HG02885 (cell line): ENCODE results near the gene MPP1.

ENCODE experiments used
- ATAC-seq: cut with Tn5 transposase; IDR thresholded peaks from one replicate; pipeline ENCODE4 v1.9.1; 2021; ENCODE audit warnings: mild to moderate bottlenecking; ENCODE audit not compliant: unreplicated experiment, poor library complexity

Gene MPP1

GRCh38 chrX:154780968-154781367, 24.3 kb downstream of the MPP1 start:
- no peak for ATAC-seq

- no peak for ATAC-seq
Observed at GRCh38 chrX:154779261-154779660, 26.0 kb downstream of the MPP1 start.

GRCh38 chrX:154776753-154777152, 28.5 kb downstream of the MPP1 start:
- ATAC-seq, result no peak

- ATAC-seq, result no peak
Observed at GRCh38 chrX:154775419-154776349, 29.6 kb downstream of the MPP1 start.

- no peak for ATAC-seq
Observed at GRCh38 chrX:154774622-154775021, 30.7 kb downstream of the MPP1 start.

GRCh38 chrX:154762537-154763296, 42.6 kb downstream of the MPP1 start, which contains the start of gene DKC1:
DKC1 (plus strand) TSS chrX:154762864; CDS start chrX:154762966, 102 bp downstream.
- ATAC-seq, result peak; percentile 87

- no peak for ATAC-seq
Observed at GRCh38 chrX:154761977-154762536, 43.2 kb downstream of the MPP1 start.

- no peak for ATAC-seq
Observed at GRCh38 chrX:154758696-154759095, 46.6 kb downstream of the MPP1 start.

- ATAC-seq, result no peak
Observed at GRCh38 chrX:154751669-154752271, 53.5 kb downstream of the MPP1 start.

- no peak for ATAC-seq
Observed at GRCh38 chrX:154751203-154751668, 54.0 kb downstream of the MPP1 start.

- ATAC-seq, result no peak
Observed at GRCh38 chrX:154750301-154751202, 54.7 kb downstream of the MPP1 start, which contains the start of gene GAB3. GAB3 (minus strand) TSS chrX:154751077; CDS start chrX:154751025, 52 bp downstream.

- ATAC-seq, result no peak
Observed at GRCh38 chrX:154749856-154750255, 55.4 kb downstream of the MPP1 start.

- ATAC-seq, result peak; percentile 71
Observed at GRCh38 chrX:154748712-154749339, 56.5 kb downstream of the MPP1 start.

GRCh38 chrX:154742613-154743012, 62.7 kb downstream of the MPP1 start:
- no peak for ATAC-seq

GRCh38 chrX:154739952-154740465, 65.3 kb downstream of the MPP1 start:
- ATAC-seq, result no peak

GRCh38 chrX:154738011-154738738, 67.1 kb downstream of the MPP1 start:
- ATAC-seq, result no peak

- ATAC-seq, result no peak
Observed at GRCh38 chrX:154737136-154737535, 68.1 kb downstream of the MPP1 start.
